ENCODE results near the gene RASSF1. TPM values are rescaled to one million over a fixed set of nuclear protein-coding genes. Genes with fewer than 3 reads are reported as not detected.
A peak's percentile ranks its signal among the peaks of the same experiment; 100 is the strongest.

Gene RASSF1
- polyA plus RNA-seq, 2 of the 4 experiments (the other 2 are of a cell fraction): 14.4 to 15.4 TPM

DNA sequence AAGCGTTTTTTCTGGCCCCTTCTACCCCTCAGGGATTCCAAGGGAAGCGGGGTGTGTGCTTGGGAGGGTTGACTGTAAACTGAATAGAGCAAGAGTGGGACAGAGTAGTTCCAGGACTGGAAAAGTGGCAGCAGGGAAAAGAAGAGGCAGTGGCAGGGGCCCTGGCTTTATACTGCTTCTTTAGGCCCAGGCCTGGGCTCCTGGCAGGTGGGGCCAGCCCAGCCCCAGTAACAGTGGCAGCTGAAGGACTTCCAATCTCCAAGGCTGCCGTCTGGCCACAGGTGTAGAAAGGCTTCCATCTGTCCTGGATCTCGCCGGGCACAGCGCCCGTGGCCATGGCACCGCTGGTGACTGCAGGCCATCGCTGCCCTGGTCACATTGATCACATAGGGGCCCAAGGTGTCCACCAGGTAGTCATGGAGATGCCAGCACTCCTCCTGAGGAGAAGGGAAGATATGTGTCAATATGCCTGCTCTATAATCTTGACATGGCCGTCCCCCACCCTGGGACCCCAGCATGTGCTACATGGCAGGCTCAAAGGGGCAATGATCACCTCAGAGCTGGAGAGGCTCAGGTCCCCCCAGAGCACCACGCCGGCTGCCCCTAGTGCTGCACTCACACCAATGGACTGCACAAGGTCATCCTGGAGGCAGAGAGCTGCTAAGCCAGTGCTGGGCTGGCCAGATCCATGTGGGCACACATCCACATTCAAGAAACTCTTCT is 47.4 kb downstream of the RASSF1 start:
- Histone ChIP-seq H3K4me1 (peaks cover 17% of the 10 kb centered on the region; the same call in 2 of the 3 replicates), H3K9me3 (no peaks in the 10 kb centered on the region), H3K4me2 (peak overlapping the region; percentile 87), H3K4me3 (peak overlapping the region; percentile 87; the same call in 2 of the 3 replicates), H3K27ac (peak overlapping the region; percentile 79 to 89)
- 47% methylated on average over 5 of the region's 12 CpGs for WGBS (ENCODE audit: missing lambda C conversion rate)
- DNase-seq (ENCODE audit: low read depth in 1 of 2, low spot score in 1 of 2): no peak
- TF ChIP-seq NPAS2 (CRISPR knock-in tag; IDR thresholded peaks at IDR 0.05; ENCODE audit: borderline replicate concordance): no peak
- no peak for TF ChIP-seq JUNB (IDR thresholded peaks at IDR 0.05)
- TF ChIP-seq FOSB (CRISPR knock-in tag; IDR thresholded peaks at IDR 0.05): no peak
- TF ChIP-seq BHLHE40 (IDR thresholded peaks at IDR 0.05; ENCODE audit: low read depth, low read length): no peak
- no peak for TF ChIP-seq RCOR1 (IDR thresholded peaks at IDR 0.05; ENCODE audit: low read depth, low read length)
- TF ChIP-seq MAZ (IDR thresholded peaks at IDR 0.05; ENCODE audit: borderline replicate concordance, low read depth, low read length): no peak
- no peak for TF ChIP-seq NFE2L2 (conservative IDR thresholded peaks at IDR 0.05; ENCODE audit: low read length)
- TF ChIP-seq EP300 (IDR thresholded peaks at IDR 0.05): no peak
- no peak for TF ChIP-seq TP53 (CRISPR knock-in tag; IDR thresholded peaks at IDR 0.05)
- no peak for TF ChIP-seq MYC (IDR thresholded peaks at IDR 0.05; ENCODE audit: borderline replicate concordance, low read length)
- TF ChIP-seq FOXS1 (CRISPR knock-in tag; IDR thresholded peaks at IDR 0.05): no peak
- TF ChIP-seq HEYL (CRISPR knock-in tag; IDR thresholded peaks at IDR 0.05): no peak
- TF ChIP-seq TFCP2L1 (CRISPR knock-in tag; IDR thresholded peaks at IDR 0.05): no peak
- TF ChIP-seq POLR2AphosphoS2 (conservative IDR thresholded peaks at IDR 0.05; ENCODE audit: low read length): no peak
- TF ChIP-seq SMC3 (IDR thresholded peaks at IDR 0.05): no peak
- TF ChIP-seq ZC3H11A (IDR thresholded peaks at IDR 0.05): no peak
- no peak for TF ChIP-seq CBX8 (IDR thresholded peaks at IDR 0.05)
- TF ChIP-seq, protein P1, sequence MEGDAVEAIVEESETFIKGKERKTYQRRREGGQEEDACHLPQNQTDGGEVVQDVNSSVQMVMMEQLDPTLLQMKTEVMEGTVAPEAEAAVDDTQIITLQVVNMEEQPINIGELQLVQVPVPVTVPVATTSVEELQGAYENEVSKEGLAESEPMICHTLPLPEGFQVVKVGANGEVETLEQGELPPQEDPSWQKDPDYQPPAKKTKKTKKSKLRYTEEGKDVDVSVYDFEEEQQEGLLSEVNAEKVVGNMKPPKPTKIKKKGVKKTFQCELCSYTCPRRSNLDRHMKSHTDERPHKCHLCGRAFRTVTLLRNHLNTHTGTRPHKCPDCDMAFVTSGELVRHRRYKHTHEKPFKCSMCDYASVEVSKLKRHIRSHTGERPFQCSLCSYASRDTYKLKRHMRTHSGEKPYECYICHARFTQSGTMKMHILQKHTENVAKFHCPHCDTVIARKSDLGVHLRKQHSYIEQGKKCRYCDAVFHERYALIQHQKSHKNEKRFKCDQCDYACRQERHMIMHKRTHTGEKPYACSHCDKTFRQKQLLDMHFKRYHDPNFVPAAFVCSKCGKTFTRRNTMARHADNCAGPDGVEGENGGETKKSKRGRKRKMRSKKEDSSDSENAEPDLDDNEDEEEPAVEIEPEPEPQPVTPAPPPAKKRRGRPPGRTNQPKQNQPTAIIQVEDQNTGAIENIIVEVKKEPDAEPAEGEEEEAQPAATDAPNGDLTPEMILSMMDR (IDR thresholded peaks at IDR 0.05): no peak
- ChIA-PET POLR2A (interaction anchor here (1.1 to 1.3 kb wide), 2 partner anchors 21 to 47 kb away, joined by 3 to 4 read pairs; no protein-coding TSS in a partner anchor), CTCF (interaction anchor here (1.0 to 2.0 kb wide), 6 partner anchors 9 to 68 kb away, joined by 3 to 7 read pairs (median 4); no protein-coding TSS in a partner anchor)
- ATAC-seq: no peak
- FAIRE-seq: no peak

GRCh38 chr3:50292159-50293078 is 48.2 kb downstream of the RASSF1 start, which contains the start of gene IFRD2:
Gene IFRD2 (minus strand): TSS chr3:50292429. CDS start chr3:50292274, 155 bp downstream.
- no peak for FAIRE-seq
- Histone ChIP-seq H3K27ac (peak within 1 kb of the TSS; percentile 95 to 97), H3K4me3 (peak within 1 kb of the TSS; percentile 87), H3K9me3 (no peaks in the 10 kb centered on the region), H3K4me2 (peak within 1 kb of the TSS; percentile 87), H3K4me1 (peaks cover 13% of the 10 kb centered on the region; the same call in 2 of the 3 replicates)
- POLR2A ChIA-PET: interaction anchor here (0.7 to 1.5 kb wide), 8 partner anchors 13 to 746 kb away, joined by 3 to 7 read pairs (median 4); partner anchors contain the start of genes GNAI2, LSMEM2 and TUSC2
- DNase-seq (ENCODE audit: low read depth in 1 of 2, low spot score in 1 of 2): peak; percentile 79 to 97
- ATAC-seq: peak; percentile 93 to 98
- WGBS (ENCODE audit: missing lambda C conversion rate): 38% methylated on average over 5 of the region's 67 CpGs
- CTCF ChIA-PET: interaction anchor here (0.8 to 2.0 kb wide), 11 partner anchors 8 to 98 kb away, joined by 3 to 7 read pairs (median 4); no protein-coding TSS in a partner anchor
- TF ChIP-seq, protein P2, sequence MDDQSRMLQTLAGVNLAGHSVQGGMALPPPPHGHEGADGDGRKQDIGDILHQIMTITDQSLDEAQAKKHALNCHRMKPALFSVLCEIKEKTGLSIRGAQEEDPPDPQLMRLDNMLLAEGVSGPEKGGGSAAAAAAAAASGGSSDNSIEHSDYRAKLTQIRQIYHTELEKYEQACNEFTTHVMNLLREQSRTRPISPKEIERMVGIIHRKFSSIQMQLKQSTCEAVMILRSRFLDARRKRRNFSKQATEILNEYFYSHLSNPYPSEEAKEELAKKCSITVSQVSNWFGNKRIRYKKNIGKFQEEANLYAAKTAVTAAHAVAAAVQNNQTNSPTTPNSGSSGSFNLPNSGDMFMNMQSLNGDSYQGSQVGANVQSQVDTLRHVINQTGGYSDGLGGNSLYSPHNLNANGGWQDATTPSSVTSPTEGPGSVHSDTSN (IDR thresholded peaks at IDR 0.05): no peak
- no peak for TF ChIP-seq EP300 (IDR thresholded peaks at IDR 0.05)
- TF ChIP-seq ELK1 (IDR thresholded peaks at IDR 0.05; ENCODE audit: low read depth, low read length): no peak
- TF ChIP-seq POLR2AphosphoS2 (conservative IDR thresholded peaks at IDR 0.05; ENCODE audit: low read length): no peak
- TF ChIP-seq POLR2A (IDR thresholded peaks at IDR 0.05; ENCODE audit: low read length): peak; percentile 50
- no peak for TF ChIP-seq RCOR1 (IDR thresholded peaks at IDR 0.05; ENCODE audit: low read depth, low read length)
- TF ChIP-seq RAD21 (conservative IDR thresholded peaks at IDR 0.05 in 1 of 2, IDR thresholded peaks at IDR 0.05 in 1 of 2): no peak
- no peak for TF ChIP-seq MAZ (IDR thresholded peaks at IDR 0.05; ENCODE audit: borderline replicate concordance, low read depth, low read length)
- TF ChIP-seq GATA3 (IDR thresholded peaks at IDR 0.05; ENCODE audit: borderline replicate concordance): peak; percentile 11; the same call in 1 of the 2 replicates
- no peak for TF ChIP-seq HES2 (IDR thresholded peaks at IDR 0.05)
- TF ChIP-seq RFX5 (IDR thresholded peaks at IDR 0.05): no peak
- TF ChIP-seq EHF (CRISPR knock-in tag; IDR thresholded peaks at IDR 0.05): no peak
- TF ChIP-seq CHD2 (IDR thresholded peaks at IDR 0.05; ENCODE audit: low read length, partially characterized antibody): no peak
- TF ChIP-seq ZNF302 (CRISPR knock-in tag; IDR thresholded peaks at IDR 0.05): no peak
- no peak for TF ChIP-seq NR3C1 (IDR thresholded peaks at IDR 0.05)
- no peak for TF ChIP-seq CBX8 (IDR thresholded peaks at IDR 0.05)
- TF ChIP-seq NPAS2 (CRISPR knock-in tag; IDR thresholded peaks at IDR 0.05; ENCODE audit: borderline replicate concordance): no peak
- peak; percentile 57; the same call in 1 of the 3 replicates for TF ChIP-seq BCL3 (IDR thresholded peaks at IDR 0.05)
